HG03469 (cell line): ENCODE results near the gene ERMP1.
A peak's percentile ranks its signal among the peaks of the same experiment; 100 is the strongest.
"Not testable (repeated sequence)": the region's sequence is repeated elsewhere in the genome, so short reads cannot be mapped to it uniquely, and the experiment has no call there.

Source experiments
- ATAC-seq: cut with Tn5 transposase; IDR thresholded peaks from one replicate; pipeline ENCODE4 v1.9.1; 2021; ENCODE audit warnings: mild to moderate bottlenecking, moderate library complexity, moderate number of reproducible peaks; ENCODE audit not compliant: unreplicated experiment

ERMP1 gene, protein sequence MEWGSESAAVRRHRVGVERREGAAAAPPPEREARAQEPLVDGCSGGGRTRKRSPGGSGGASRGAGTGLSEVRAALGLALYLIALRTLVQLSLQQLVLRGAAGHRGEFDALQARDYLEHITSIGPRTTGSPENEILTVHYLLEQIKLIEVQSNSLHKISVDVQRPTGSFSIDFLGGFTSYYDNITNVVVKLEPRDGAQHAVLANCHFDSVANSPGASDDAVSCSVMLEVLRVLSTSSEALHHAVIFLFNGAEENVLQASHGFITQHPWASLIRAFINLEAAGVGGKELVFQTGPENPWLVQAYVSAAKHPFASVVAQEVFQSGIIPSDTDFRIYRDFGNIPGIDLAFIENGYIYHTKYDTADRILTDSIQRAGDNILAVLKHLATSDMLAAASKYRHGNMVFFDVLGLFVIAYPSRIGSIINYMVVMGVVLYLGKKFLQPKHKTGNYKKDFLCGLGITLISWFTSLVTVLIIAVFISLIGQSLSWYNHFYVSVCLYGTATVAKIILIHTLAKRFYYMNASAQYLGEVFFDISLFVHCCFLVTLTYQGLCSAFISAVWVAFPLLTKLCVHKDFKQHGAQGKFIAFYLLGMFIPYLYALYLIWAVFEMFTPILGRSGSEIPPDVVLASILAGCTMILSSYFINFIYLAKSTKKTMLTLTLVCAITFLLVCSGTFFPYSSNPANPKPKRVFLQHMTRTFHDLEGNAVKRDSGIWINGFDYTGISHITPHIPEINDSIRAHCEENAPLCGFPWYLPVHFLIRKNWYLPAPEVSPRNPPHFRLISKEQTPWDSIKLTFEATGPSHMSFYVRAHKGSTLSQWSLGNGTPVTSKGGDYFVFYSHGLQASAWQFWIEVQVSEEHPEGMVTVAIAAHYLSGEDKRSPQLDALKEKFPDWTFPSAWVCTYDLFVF

DNA sequence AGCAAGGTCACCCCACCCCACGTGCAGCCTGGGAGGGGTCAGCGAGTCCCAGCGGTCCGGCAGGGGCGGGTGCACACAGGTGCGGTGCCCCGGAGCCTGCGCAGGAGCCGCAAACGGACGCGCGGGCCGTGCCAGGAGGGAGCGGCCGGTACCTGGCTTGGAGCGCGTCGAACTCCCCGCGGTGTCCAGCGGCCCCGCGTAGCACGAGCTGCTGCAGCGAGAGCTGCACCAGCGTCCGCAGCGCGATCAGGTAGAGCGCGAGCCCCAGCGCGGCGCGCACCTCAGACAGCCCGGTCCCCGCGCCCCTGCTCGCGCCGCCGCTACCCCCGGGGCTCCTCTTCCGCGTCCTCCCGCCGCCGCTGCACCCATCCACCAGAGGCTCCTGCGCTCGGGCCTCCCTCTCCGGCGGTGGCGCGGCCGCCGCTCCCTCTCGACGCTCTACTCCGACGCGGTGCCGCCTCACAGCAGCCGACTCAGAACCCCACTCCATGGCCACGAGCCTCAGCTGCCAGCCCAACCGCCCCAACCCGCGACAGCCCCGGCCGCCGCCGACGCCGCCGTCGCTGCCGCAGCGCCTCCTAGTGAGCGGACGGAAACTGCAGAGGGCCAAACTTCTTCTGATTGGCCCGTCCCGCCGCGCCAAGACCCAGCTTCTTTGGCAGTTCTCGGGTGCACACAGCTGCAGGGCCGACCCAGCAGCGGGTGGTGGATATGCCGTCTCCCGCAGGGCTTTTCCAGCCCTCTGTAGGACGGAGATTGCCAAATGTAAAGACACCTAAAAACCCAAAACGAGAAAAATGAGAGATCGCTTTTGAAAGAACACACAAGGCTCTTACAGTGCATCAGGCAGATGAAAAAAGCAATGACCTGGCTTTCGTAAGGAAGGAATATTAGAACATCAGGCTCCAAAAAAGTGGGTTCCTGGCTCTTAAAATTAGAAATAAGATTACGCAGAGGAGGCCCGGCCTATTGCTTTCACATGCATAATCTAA, at the start of gene ERMP1:
Gene ERMP1, minus strand, starts transcription at position 580 of the 992 bp plus-strand sequence. Its CDS starts 90 bp downstream, at position 490.
- peak; percentile 77 for ATAC-seq

DNA sequence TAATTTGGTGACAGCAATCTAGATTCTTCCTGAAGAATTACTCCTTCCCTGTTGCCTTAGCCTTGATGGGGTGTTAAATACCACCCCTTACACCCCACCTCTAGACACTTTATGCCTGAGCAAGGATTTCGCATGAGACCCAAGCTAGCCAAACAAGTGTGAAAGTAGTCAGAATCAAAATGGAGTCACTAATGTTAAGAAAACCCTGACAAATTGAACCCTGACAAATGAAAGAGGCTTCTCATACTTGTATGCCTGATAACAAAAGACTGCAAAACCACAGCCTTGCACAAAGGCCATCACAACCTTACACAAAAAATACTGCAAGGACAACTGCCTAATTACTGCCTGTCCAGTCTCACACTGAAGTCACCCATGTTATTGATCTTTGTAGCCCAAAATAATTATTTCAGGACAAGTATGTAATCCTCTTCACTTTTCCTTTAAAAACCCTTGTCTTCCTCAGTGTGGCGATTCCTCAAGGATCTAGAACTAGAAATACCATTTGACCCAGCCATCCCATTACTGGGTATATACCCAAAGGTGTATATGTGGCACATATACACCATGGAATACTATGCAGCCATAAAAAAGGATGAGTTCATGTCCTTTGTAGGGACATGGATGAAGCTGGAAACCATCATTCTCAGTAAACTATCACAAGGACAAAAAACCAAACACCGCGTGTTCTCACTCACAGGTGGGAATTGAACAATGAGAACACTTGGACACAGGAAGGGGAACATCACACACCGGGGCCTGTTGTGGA, 49.5 kb upstream of the ERMP1 start:
- ATAC-seq: not testable (repeated sequence)

DNA sequence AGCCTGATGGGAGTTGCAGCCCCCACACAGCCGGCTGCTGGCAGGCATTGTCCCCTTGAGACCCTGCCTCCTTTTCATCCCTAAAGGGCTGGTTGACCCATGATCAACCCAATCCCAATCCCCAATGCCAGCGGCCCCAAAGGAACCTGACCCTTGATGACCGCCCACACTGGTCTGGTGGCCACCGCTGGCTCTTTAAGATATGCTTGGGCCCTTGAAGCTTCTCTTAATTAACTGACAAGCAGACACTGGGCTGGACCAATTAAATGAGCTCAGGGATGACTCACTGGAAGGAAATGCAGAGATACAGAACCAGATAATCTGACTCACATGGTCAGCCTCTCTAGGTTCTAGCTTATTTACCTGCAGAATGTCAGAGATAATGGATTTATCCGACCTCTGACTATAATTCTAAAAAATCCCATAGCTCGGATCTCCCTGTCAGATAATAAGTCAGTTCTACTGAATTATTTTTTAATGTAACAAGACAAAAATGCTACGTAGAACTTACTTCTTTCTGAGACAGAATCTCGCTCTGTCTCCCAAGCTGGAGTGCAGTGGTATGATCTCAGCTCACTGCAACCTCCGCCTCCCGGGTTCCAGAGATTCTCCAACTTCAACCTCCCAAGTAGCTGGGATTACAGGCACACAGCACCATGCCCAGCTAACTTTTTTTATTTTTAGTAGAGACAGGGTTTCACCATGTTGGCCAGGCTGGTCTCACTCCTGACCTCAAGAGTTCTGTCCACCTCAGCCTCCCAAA, 46.7 kb upstream of the ERMP1 start:
- ATAC-seq: no peak

DNA sequence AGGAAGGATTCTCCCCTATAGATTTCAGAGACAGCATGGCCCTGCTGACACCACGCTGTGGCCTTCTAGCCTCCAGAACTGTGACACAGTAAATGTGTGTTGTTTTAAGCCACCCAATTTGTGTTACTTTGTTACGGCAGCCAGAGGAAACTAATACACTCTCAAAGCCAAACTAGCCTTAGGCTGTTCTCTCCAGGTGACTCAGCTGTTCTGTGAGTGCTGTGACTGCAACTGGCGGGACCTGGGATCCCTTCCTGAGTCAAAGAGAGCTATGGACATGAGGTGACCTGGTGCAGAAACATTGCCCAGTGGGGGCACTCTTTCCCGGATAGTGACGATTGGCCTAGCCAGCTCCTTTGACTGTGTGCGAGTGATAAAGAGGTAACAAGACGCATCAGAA, 43.8 kb upstream of the ERMP1 start:
- no peak for ATAC-seq

DNA sequence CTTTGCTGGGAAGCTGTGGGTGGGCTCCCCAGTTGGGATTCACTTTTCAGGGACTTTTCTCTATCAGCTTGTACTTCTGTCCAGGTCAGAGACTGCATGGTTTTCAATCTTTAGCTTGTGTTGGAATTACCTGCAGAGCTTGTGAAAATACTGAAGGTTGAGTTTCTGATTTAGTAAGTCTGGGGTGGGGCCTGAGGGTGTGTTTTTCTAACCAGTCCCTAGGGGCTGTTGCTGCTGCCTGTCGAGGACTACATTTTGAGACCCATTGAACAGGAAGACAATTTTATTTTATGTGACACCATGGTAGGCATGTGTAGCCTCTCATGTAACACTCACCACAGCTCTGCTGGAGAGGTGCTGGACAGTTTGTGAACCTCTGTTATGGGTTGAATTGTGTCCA, 43.1 kb upstream of the ERMP1 start:
- no peak for ATAC-seq

DNA sequence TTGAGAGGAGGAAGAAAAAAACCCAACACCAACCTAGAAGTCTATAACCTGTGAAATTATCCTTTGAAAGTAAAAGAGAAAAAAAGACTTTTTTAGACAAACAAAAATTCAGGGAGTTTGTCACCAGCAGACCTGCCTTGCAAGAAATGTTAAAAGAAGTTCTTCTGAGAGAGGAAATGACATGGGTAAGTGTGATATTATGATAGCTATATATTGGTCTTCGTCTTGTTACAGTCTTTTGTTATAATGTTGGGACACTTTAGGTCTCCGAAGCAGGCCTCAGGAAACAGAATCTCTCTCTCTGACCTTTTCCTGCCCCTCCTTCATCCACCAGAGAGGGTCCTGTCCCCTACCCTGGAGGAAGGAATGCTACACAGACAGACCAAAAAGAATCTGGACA, 41.1 kb upstream of the ERMP1 start:
- no peak for ATAC-seq

DNA sequence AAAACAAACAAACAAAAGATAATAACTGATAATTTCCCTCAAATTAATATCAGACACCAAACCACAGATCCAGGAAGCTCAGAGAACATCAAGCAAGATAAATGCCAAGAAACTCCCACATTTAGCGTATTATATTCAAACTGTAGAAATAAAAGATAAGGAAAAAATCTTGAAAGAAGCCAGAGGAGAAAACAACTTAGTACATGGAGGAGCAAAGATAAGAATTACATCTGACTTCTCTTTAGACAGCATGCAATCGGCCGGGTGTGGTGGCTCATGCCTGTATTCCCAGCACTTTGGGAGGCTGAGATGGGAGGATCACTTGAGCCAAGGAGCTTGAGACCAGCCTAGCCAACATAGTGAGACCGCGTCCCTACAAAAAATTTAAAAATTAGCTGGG, 40.5 kb upstream of the ERMP1 start:
- ATAC-seq: no peak

DNA sequence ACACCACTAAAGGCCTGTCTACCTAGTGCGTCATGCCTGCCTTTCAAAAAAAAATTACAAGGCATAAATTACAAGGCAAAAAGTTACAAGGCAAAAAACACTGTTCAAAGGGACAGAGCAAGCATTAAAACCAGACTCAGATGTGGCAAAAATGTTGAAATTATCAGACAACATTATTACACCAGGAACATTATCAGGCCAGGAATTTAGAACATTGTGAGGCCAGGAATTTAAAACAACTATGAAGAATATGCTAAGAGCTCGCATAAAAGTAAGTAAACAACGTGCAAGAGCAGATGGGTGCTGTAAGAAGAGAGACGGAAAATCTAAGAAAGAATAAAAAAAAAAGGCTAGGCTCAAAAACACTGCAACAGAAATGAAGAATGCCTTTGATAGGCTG, 39.6 kb upstream of the ERMP1 start:
- no peak for ATAC-seq

DNA sequence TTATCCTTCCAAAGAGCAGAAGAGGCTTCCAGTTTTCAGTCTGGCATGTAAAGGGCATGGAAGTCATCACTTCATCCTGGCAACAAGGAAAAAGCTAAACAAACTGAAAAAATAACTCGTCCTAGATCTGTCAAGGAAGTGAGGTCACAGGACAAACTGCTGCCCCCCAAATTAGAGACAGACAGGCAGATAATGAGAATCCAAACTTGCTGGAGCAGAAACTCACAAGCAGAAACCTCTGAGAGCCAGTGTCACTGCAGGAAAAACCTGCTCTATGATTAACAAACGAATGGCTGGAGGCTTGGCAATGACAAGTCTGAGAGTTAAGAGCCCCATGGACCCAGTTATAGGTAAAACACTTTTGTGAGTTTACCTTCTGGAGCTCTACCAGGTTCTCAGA, 38.9 kb upstream of the ERMP1 start:
- no peak for ATAC-seq

DNA sequence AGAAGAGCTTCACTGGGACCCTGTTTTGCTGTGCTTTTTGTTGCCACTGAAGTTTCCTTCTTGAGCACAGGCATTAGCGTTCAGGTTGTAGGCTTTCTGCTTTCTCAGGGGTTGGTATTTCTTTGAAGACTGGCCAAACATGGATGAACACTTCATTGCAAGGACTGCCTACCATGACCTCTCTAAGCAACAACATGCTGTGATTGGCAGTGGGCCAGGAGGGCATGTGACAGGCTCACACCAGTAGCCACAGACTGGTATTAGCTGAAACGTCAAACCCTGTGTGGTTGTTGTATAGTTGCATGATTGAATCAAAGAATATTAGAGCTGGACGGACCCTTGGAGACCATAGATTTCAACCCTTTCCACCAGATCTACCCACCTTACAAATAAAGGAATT, 37.8 kb upstream of the ERMP1 start:
- no peak for ATAC-seq

DNA sequence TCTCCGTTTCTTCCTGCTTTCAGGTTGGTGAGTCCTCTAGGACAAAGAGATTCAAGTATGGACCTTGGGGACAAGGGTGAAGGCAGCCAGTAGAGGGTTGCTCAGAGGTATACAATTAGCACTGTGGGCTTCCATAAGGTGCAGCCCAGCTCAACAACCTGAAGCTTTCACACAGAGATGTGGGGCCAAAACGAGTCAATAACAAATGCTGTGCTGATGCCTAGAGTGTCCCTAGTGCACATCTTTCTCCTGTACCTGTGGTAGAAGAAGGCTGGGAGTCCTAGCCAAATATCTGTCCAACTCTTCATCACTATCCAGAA, 37.1 kb upstream of the ERMP1 start:
- ATAC-seq: no peak

DNA sequence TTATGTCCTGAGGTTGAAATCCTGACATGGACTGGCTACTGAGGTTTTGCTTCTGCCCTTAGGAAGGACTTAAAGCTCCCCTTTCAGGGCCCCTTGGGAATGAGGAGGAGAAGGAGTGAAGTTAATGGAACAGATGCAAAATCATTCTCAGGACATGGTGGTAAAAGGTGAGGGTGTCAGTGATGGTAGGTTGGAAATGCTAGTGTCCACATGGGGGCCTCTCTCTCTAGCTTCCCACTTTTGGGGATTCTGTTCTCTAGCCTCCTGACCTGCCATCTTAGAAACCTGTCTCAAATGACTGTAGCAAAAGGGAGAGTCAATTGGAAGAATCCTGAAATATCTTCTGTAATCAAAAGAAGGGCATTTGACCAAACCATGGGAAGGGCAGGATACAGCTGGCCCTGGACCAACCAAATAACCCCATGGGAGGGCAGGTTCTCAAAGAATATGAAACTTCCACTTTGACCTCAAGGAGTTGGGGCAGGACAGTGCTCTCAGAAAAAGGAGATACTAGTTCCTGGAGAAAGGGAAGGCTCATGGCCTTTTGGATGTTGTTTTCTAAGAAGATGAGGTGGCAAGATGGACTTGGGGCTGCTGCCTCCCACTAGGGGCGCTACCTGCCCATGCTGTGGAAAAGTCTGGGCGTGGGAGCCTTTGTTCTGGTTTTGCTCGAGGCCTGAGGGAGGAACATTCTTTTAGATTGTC, 36.5 kb upstream of the ERMP1 start:
- ATAC-seq: no peak

DNA sequence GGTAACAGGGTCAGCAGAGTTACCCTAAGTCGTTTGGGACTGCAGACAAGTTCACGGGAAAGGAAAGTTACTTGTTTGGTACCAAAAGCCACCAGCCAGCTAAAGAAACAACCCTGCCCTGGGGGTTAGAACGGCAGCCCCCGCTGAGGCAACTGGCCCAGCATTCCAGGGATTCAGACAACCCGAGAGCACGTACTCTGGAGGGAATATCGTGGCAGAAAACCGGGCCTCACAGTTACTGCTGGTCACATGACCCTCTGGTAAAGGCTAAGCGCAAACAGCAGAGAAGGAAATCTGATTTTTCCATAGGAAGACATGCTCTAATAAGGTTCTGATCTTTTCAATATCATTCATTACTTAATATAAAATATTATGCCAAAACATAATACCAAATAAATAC, 35.3 kb upstream of the ERMP1 start:
- no peak for ATAC-seq

DNA sequence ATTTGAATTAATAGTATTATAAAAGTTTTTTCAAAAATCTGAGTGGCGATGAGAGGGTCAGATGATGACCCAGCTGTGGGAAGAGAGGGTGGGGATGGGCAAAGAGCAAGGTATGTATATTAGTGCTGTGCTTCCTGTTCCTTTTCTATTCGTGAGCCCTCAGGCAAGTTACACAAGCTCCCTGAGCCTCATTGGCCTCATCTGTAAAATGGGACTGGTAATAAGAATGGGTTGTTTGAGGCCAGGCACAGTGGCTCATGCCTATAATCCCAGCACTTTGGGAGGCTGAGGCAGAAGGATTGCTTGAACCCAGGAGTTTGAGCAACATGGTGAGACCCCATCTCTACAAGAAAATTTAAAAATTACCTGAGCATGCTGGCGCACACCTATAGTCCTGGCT, 33.8 kb upstream of the ERMP1 start:
- no peak for ATAC-seq

DNA sequence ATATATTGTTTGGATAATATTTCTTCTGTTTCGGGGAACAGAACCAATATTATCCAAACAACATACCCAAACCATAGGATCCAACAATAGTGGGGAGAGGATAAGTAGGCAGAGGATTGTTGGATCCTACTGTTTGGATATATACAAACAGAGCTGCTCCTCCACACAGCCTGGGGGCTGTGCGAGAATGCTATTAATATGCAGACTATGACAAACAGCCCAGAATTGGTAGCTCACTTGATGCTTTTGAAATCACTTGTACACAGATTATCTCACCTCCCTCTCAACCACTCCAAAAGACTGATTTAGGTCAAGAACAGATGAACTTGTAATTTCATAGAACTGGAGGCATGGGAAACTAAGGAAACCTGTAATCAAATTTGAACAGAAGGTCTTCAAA, 33.4 kb upstream of the ERMP1 start:
- ATAC-seq: no peak

DNA sequence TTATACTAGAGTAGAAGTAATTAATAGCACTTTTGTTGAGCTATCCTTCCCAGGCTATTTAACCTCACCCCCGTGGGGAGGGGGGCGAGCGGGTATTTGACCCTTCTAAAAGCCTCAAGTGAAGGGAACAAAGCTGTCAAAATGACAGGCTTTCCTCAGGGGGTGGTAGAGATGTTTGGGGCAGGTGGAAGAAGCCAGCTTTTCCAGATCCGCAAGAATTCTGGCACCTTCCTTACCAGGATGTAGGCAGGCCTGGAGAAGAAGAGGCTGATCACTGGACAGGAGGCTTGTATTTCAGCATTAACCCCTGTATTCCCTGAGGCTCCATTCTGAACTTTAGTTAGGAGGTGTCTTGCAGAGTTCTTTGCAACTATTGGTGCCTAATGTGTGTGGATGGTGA, 31.5 kb upstream of the ERMP1 start:
- ATAC-seq: no peak

DNA sequence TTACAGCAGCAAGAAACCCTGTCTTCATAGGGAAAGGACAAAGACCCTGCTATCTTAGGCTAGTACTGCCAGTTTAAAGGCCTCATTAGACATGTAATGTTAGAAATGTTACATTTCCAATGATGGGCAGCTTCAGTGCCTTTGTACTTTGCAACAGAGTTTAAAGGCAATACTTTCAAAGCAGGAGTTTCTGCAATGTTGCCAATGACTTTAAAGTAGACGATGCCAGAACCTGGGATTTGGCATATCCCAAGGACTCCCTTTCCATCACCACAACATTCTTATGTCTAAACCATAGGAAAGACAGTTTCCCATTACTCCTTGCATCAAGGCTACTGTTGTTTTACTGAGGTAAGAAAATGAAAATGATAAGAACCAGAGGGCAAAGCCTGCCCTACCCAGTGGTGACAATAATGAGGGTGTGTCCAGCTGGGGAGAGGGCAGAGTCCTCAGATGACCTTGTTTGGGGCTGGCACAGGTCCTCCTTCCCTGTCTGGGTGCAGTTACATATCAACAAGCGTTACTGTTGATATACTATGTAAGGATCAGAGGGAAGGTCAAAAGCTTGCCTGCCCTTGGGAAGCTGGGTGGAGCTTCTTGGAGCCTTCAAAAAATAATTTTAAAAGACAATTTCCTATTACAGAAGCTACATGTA, 30.3 kb upstream of the ERMP1 start:
- no peak for ATAC-seq

DNA sequence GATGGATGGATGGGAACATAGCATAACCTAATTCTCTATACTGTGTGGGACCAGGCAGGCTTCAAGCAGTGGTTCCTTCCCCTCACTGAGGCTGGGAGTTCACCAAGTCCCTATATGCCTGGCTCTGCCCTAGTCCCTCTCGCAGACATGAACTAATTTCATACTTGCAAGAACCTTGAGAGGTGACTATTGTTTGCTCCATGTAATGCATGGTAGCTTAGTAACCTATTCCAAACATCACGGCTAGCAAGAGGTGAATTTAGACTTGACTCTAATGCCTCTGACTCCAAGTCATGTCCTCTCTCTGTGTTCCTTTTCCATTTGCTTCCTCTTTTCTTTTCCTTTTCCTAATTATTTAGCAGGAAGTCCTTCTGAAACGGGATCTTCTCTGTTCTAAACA, 25.9 kb upstream of the ERMP1 start:
- ATAC-seq: no peak
